IPS-11a (cell line): Measurements from ENCODE around the gene PHKA1.
"Not testable (repeated sequence)": the region's sequence is repeated elsewhere in the genome, so short reads cannot be mapped to it uniquely, and the experiment has no call there.

Source experiments
- H3K4me3 ChIP-seq: one replicate; pipeline ENCODE4 v1.5.1; 2013; ENCODE audit warnings: low read depth, low read length, control low read depth

PHKA1 gene

GRCh38 chrX:72669508-72669907, 44.6 kb downstream of the PHKA1 start:
- not testable (repeated sequence) for H3K4me3 ChIP-seq

GRCh38 chrX:72666451-72666850, 47.7 kb downstream of the PHKA1 start:
- no peak overlapping the region for H3K4me3 ChIP-seq

GRCh38 chrX:72663737-72664136, 50.4 kb downstream of the PHKA1 start:
- no peak overlapping the region for H3K4me3 ChIP-seq

- no peak overlapping the region for H3K4me3 ChIP-seq
Measured at GRCh38 chrX:72662020-72662747, 51.9 kb downstream of the PHKA1 start.

- H3K4me3 ChIP-seq, result no peak overlapping the region
Measured at GRCh38 chrX:72659723-72660122, 54.4 kb downstream of the PHKA1 start.

GRCh38 chrX:72652082-72652481, 62.0 kb downstream of the PHKA1 start:
- no peak overlapping the region for H3K4me3 ChIP-seq

GRCh38 chrX:72644946-72645345, 69.2 kb downstream of the PHKA1 start:
- no peak overlapping the region for H3K4me3 ChIP-seq

- no peak overlapping the region for H3K4me3 ChIP-seq
Measured at GRCh38 chrX:72641611-72642010, 72.5 kb downstream of the PHKA1 start.

GRCh38 chrX:72635930-72636329, 78.2 kb downstream of the PHKA1 start:
- no peak overlapping the region for H3K4me3 ChIP-seq

GRCh38 chrX:72634331-72634730, 79.8 kb downstream of the PHKA1 start:
- no peak overlapping the region for H3K4me3 ChIP-seq

- H3K4me3 ChIP-seq, result no peak overlapping the region
Measured at GRCh38 chrX:72630185-72630584, 83.9 kb downstream of the PHKA1 start.

GRCh38 chrX:72624194-72624593, 89.9 kb downstream of the PHKA1 start:
- H3K4me3 ChIP-seq, result no peak overlapping the region

- H3K4me3 ChIP-seq, result no peak overlapping the region
Measured at GRCh38 chrX:72621625-72622485, 92.3 kb downstream of the PHKA1 start.

GRCh38 chrX:72621163-72621562, 92.9 kb downstream of the PHKA1 start:
- no peak overlapping the region for H3K4me3 ChIP-seq

GRCh38 chrX:72620550-72621145, 93.5 kb downstream of the PHKA1 start:
- H3K4me3 ChIP-seq, result no peak overlapping the region

GRCh38 chrX:72609313-72609712, 104.8 kb downstream of the PHKA1 start:
- no peak overlapping the region for H3K4me3 ChIP-seq

- H3K4me3 ChIP-seq, result no peak overlapping the region
Measured at GRCh38 chrX:72604705-72605104, 109.4 kb downstream of the PHKA1 start.

GRCh38 chrX:72604112-72604511, 110.0 kb downstream of the PHKA1 start:
- H3K4me3 ChIP-seq, result no peak overlapping the region

- H3K4me3 ChIP-seq, result not testable (repeated sequence)
Measured at GRCh38 chrX:72591038-72591437, 123.1 kb downstream of the PHKA1 start.

- no peak overlapping the region for H3K4me3 ChIP-seq
Measured at GRCh38 chrX:72584163-72584562, 129.9 kb downstream of the PHKA1 start.

- no peak overlapping the region for H3K4me3 ChIP-seq
Measured at GRCh38 chrX:72576141-72576894, 137.8 kb downstream of the PHKA1 start.
